Sigmoid colon (tissue), 7 donors: ENCODE results near the gene PRKG1. TPM values are rescaled to one million over a fixed set of nuclear protein-coding genes. Genes with fewer than 3 reads are reported as not detected.

Experiments
- DNase-seq: peaks from one replicate; pipeline ENCODE4 v3.0.0-alpha.2; 2019
- H3K27ac ChIP-seq, 4 donors: fragments of 200-600 bp; sonication (generic); one replicate each; pipeline ENCODE4 v1.5.1; 2016 to 2019; ENCODE audit warnings: mild to moderate bottlenecking in 1 of 4
- H3K27me3 ChIP-seq, 3 donors: fragments of 200-600 bp; sonication (generic); one replicate each; pipeline ENCODE4 v1.5.1; 2019; ENCODE audit warnings: mild to moderate bottlenecking in 1 of 3
- H3K36me3 ChIP-seq, 4 donors: fragments of 200-600 bp; sonication (generic); one replicate each; pipeline ENCODE4 v1.5.1; 2016 to 2019
- H3K4me1 ChIP-seq, 4 donors: fragments of 200-600 bp; sonication (generic); one replicate each; pipeline ENCODE4 v1.5.1; 2017 to 2019
- H3K4me3 ChIP-seq, 4 donors: fragments of 200-600 bp; sonication (generic); one replicate each; pipeline ENCODE4 v1.5.1; 2017 to 2019; ENCODE audit warnings: mild to moderate bottlenecking in 2 of 4, moderate library complexity in 1 of 4
- H3K9me3 ChIP-seq, 4 donors: fragments of 200-600 bp in 3 of 4; sonication (generic) in 3 of 4; one replicate each; pipeline versions ENCODE4 v1.5.1 to v1.6.1; 2013 to 2019
- EP300 ChIP-seq, 4 donors: sonication (generic); formaldehyde crosslinking; IDR thresholded peaks; one replicate each; pipeline ENCODE4 v1.6.1; 2017; ENCODE audit warnings: antibody characterized with exemption in 4 of 4
- POLR2A ChIP-seq, 2 donors: fragments of 450-650 bp; IDR thresholded peaks; one replicate each; pipeline ENCODE4 v1.6.1; 2016; ENCODE audit warnings: antibody characterized with exemption in 2 of 2, mild to moderate bottlenecking in 2 of 2, moderate library complexity in 2 of 2
- POLR2AphosphoS5 ChIP-seq, 4 donors: sonication (generic); formaldehyde crosslinking; IDR thresholded peaks; one replicate each; pipeline ENCODE4 v1.6.1; 2017; ENCODE audit warnings: antibody characterized with exemption in 4 of 4
- WGBS, 2 donors: extraction: QIAGEN DNeasy Blood & Tissue Kit; methylation state at CpG; one replicate each; pipeline ENCODE4 v1.1.7; 2013; 5-methylcytosine and 5-hydroxymethylcytosine counted together
- intact Hi-C: fragments of 100-400 bp; cut with DNase I; formaldehyde crosslinking; loops from one replicate; pipeline ENCODE4 v1.15.1; 2023
- polyA plus RNA-seq, 3 donors: library from polyadenylated mRNA; stranded (reverse); fragments of 200-250 nt; gene quantifications; one replicate each; pipeline ENCODE4 v1.2.3, GENCODE V29; 2013
- total RNA-seq, 4 donors: library from RNA; depleted of rRNA; stranded (reverse); fragments of >200 nt; gene quantifications; one replicate each; pipeline ENCODE4 v1.1.0, GENCODE V29; 2016
- TF ChIP-seq, protein P1 (sequence below), 4 experiments: fragments of 450-650 bp in 3 of 4; fragments of 200-600 bp in 1 of 4; IDR thresholded peaks; one replicate each; pipeline ENCODE4 v1.5.1; 2016 to 2019; ENCODE audit warnings: antibody characterized with exemption in 4 of 4, mild to moderate bottlenecking in 3 of 4, moderate library complexity in 2 of 4
- donor health status: healthy with polysubstance abuse.
- donor health status: Bipolar disorder and iron deficiency.
- donor health status: healthy.

Gene PRKG1
- total and polyA plus RNA-seq, 7 donors: 3.7 to 92.9 (median 60.2) TPM

DNA sequence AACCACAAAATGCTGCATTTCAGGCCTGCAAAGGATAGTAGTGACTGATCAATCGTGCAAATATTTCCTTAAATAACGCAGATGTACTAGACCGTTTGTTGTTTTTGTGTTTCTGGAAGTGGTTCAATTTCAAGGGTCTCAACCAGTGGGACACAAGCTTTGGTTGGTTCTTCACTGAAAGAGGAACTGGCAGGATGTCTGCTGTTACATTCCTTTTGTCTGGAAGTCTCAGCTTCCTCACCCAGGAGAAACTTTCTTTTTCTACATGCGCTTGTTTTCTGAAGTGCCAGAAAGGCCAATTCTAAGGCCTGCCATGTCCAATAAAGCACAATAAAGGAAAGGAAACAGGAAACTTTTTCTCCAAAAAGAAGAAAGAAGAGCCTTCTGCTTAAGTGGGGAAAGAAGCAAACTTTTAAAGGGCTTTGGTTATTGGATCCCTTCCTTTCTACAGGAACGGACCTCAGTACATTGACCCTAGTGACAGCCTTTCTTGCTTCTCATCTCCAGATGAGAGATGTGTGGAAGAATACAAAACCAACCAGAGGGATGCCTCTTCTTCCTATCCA lies 1243.9 kb downstream of the PRKG1 start:
- Histone ChIP-seq H3K4me1 (peaks cover 0 to 20% (median 18%) of the 10 kb centered on the region in 4 donors), H3K27ac (no peak overlapping the region), H3K27me3 (peaks cover 12 to 20% (median 16%) of the 10 kb centered on the region in 3 donors), H3K9me3 (no peaks in the 10 kb centered on the region), H3K4me3 (no peak overlapping the region), H3K36me3 (no peaks in the 10 kb centered on the region)
- intact Hi-C loops: no loop called here
- WGBS, 2 donors: 88 to 90% methylated on average over 5 of the region's 5 CpGs
- TF ChIP-seq POLR2AphosphoS5 (IDR thresholded peaks at IDR 0.05) (no peak), EP300 (IDR thresholded peaks at IDR 0.05) (no peak), POLR2A (IDR thresholded peaks at IDR 0.05) (no peak)
- TF ChIP-seq, protein P1, sequence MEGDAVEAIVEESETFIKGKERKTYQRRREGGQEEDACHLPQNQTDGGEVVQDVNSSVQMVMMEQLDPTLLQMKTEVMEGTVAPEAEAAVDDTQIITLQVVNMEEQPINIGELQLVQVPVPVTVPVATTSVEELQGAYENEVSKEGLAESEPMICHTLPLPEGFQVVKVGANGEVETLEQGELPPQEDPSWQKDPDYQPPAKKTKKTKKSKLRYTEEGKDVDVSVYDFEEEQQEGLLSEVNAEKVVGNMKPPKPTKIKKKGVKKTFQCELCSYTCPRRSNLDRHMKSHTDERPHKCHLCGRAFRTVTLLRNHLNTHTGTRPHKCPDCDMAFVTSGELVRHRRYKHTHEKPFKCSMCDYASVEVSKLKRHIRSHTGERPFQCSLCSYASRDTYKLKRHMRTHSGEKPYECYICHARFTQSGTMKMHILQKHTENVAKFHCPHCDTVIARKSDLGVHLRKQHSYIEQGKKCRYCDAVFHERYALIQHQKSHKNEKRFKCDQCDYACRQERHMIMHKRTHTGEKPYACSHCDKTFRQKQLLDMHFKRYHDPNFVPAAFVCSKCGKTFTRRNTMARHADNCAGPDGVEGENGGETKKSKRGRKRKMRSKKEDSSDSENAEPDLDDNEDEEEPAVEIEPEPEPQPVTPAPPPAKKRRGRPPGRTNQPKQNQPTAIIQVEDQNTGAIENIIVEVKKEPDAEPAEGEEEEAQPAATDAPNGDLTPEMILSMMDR (IDR thresholded peaks at IDR 0.05): no peak
- DNase-seq: no peak

DNA sequence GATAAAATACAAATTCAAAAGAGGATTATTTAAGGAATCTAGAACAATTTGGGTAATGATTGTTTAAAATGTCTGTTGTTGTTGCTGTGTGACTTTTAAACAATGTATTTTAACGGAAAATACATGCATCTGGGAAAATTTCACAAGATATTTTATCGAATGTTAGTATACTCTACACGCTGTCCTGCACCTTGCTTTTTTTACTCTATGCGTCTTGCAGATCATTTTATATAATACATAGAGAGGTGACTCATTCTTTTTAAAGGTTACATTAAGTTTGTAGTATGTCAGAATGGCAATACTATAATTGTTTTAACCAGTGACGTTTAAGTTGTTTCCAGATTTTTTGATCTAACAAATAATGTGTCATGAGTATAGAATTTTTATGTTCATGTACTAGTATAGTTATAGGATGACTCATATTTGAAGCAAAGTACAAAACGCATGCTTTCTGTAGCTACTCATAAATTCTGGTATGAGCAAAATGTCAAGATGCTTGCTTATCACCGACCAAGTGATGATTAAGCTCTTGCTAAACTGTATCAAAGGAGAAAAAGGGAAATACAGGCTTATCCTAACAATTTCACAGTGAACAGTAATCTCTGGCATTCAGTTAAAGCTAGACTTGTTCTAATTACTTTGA lies 1244.7 kb downstream of the PRKG1 start:
- WGBS, 2 donors: 50 to 73% methylated on average over 7 of the region's 7 CpGs
- Histone ChIP-seq H3K4me3 (no peak overlapping the region), H3K9me3 (no peaks in the 10 kb centered on the region), H3K4me1 (peaks cover 0 to 12% (median 11%) of the 10 kb centered on the region in 4 donors), H3K36me3 (no peaks in the 10 kb centered on the region), H3K27me3 (peaks cover 5 to 13% (median 9%) of the 10 kb centered on the region in 3 donors), H3K27ac (no peak overlapping the region)
- no peak for DNase-seq
- intact Hi-C loops: no loop called here
- no peak for TF ChIP-seq POLR2AphosphoS5 (IDR thresholded peaks at IDR 0.05)
- TF ChIP-seq POLR2A (IDR thresholded peaks at IDR 0.05): no peak
- TF ChIP-seq, protein P1 (IDR thresholded peaks at IDR 0.05): no peak
- no peak for TF ChIP-seq EP300 (IDR thresholded peaks at IDR 0.05)

DNA sequence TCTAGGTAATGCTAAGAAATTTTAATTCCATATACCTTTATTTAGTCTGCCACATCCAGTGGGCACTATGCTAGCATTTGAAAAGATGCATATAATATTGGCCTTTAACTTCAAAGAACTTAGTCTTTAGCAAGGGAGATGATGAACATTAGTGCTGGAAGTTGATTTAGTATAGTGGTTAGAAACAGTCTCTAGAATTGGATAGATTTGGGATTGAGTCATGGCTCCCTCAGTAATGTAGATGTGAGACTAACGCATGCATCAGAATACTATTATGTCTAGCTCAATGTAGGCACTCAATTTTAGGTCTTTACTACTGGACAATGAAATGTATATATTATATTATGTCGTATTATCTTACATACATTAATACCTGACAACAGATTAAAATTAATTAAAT lies 1245.6 kb downstream of the PRKG1 start:
- H3K27ac ChIP-seq: no peak overlapping the region
- peaks cover 0 to 3% (median 0%) of the 10 kb centered on the region in 3 donors for H3K27me3 ChIP-seq
- H3K36me3 ChIP-seq: no peaks in the 10 kb centered on the region
- peaks cover 0 to 3% (median 1%) of the 10 kb centered on the region in 4 donors for H3K4me1 ChIP-seq
- DNase-seq: no peak
- 90 to 95% methylated on average over 2 of the region's 2 CpGs for WGBS, 2 donors
- intact Hi-C loops: no loop called here
- TF ChIP-seq POLR2AphosphoS5 (IDR thresholded peaks at IDR 0.05) (no peak), POLR2A (IDR thresholded peaks at IDR 0.05) (no peak), EP300 (IDR thresholded peaks at IDR 0.05) (no peak)
- TF ChIP-seq, protein P1 (IDR thresholded peaks at IDR 0.05): no peak
- no peak overlapping the region for H3K4me3 ChIP-seq
- no peaks in the 10 kb centered on the region for H3K9me3 ChIP-seq

DNA sequence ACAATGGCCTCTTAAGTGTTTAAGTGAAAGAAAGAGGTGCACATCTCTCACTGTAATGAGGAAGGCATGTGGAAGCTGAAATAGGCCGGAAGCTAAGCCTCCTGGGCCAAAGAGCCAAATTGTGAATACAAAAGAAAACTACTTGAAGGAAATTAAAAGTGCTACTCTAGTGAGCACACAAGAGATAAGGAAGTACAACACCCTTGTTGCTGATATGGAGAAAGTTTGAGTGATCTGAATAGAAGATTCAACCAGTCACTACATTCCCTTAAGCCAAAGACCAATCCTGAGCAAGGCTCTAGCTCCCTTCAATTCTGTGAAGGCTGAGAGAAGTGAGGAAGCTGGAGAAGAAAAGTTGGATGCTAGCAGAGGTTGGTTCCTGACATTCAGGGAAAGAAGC lies 1248.0 kb downstream of the PRKG1 start:
- TF ChIP-seq EP300 (IDR thresholded peaks at IDR 0.05) (no peak), POLR2A (IDR thresholded peaks at IDR 0.05) (no peak), POLR2AphosphoS5 (IDR thresholded peaks at IDR 0.05) (no peak)
- TF ChIP-seq, protein P1 (IDR thresholded peaks at IDR 0.05): no peak
- DNase-seq: no peak
- Histone ChIP-seq H3K4me3 (no peak overlapping the region), H3K27me3 (no peaks in the 10 kb centered on the region), H3K4me1 (no peaks in the 10 kb centered on the region), H3K9me3 (no peaks in the 10 kb centered on the region), H3K27ac (no peak overlapping the region), H3K36me3 (no peaks in the 10 kb centered on the region)
- 87 to 93% methylated on average over 1 of the region's 1 CpG for WGBS, 2 donors
- intact Hi-C loops: no loop called here
